Activated CD4-positive, alpha-beta T cell treated with anti-CD3 and anti-CD28 coated beads for 48 hours (primary cell): Measurements from ENCODE around the gene HDAC4.

Experiments
- DNase-seq: peaks from one replicate; pipeline ENCODE4 v3.0.0-alpha.2; 2020

The HDAC4 gene

GRCh38 chr2:239321596-239322415, 79.0 kb downstream of the HDAC4 start:
- peak; percentile 78 for DNase-seq

- no peak for DNase-seq
Observed at GRCh38 chr2:239318790-239319661, 81.8 kb downstream of the HDAC4 start.

GRCh38 chr2:239318151-239318611, 82.6 kb downstream of the HDAC4 start:
- no peak for DNase-seq

- no peak for DNase-seq
Observed at GRCh38 chr2:239316562-239317465, 84.0 kb downstream of the HDAC4 start.

- DNase-seq = no peak
Observed at GRCh38 chr2:239315308-239315707, 85.5 kb downstream of the HDAC4 start.

GRCh38 chr2:239313776-239314175, 87.0 kb downstream of the HDAC4 start:
- DNase-seq = no peak

- DNase-seq = no peak
Observed at GRCh38 chr2:239312741-239313667, 87.8 kb downstream of the HDAC4 start.

- no peak for DNase-seq
Observed at GRCh38 chr2:239312081-239312511, 88.7 kb downstream of the HDAC4 start.

- no peak for DNase-seq
Observed at GRCh38 chr2:239311132-239312040, 89.4 kb downstream of the HDAC4 start.

GRCh38 chr2:239310401-239311061, 90.3 kb downstream of the HDAC4 start:
- no peak for DNase-seq

- DNase-seq = no peak
Observed at GRCh38 chr2:239309398-239310245, 91.2 kb downstream of the HDAC4 start.

- DNase-seq = no peak
Observed at GRCh38 chr2:239308661-239309397, 92.0 kb downstream of the HDAC4 start.

GRCh38 chr2:239307921-239308613, 92.8 kb downstream of the HDAC4 start:
- no peak for DNase-seq

GRCh38 chr2:239307221-239307569, 93.6 kb downstream of the HDAC4 start:
- no peak for DNase-seq

GRCh38 chr2:239306274-239307220, 94.3 kb downstream of the HDAC4 start:
- no peak for DNase-seq

GRCh38 chr2:239305771-239306170, 95.0 kb downstream of the HDAC4 start:
- DNase-seq = no peak
